ENCODE measurements around the gene NCAPD2. TPM values are rescaled to one million over a fixed set of nuclear protein-coding genes. Genes with fewer than 3 reads are reported as not detected.

NCAPD2 gene
- total and polyA plus RNA-seq, 2 donors (not counting 3 experiments of a cell fraction or from before 2014, with no cell fraction given) = 41.8 to 90.1 TPM

DNA sequence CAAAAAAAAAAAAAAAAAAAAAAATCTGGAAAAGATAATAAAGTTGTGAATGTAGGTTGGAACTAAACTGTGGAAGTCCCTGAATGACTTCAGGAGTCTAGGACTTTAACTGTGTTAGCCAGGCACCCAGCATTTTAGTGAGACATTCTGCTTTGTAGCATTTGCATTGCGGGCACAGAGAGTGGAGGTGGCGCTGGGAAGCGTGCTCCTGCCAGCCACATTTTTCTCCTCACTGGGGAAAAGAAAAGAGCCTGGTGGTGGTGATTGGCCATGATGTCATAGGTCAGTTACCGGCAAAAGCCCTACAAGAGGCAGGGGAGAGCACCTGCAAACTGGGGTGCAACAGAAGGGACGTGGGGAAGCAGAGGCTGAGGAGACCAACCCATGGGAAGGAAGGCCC, 30.7 kb downstream of the NCAPD2 start:
- no TSS peak for BruUV-seq (replicated peaks)
- no peak for FAIRE-seq
- H3K9ac ChIP-seq (replicated peaks; ENCODE audit: extremely low read depth, insufficient read depth, low read length) = no peak overlapping the region
- H3K4me3 ChIP-seq (replicated peaks in 1 of 3; ENCODE audit: insufficient read depth in 1 of 3, low read depth in 1 of 3, low read length in 3 of 3) = no peak overlapping the region
- no peaks in the 10 kb centered on the region for H3K27me3 ChIP-seq (ENCODE audit: control insufficient read depth in 2 of 2, insufficient read depth in 2 of 2, low read length in 2 of 2)
- H3K9me3 ChIP-seq (replicated peaks; ENCODE audit: control insufficient read depth, insufficient read depth, low read length) = no peaks in the 10 kb centered on the region
- intact Hi-C loops (cut with micrococcal nuclease) = no loop called here
- no peaks in the 10 kb centered on the region for H3K4me1 ChIP-seq (ENCODE audit: control insufficient read depth, extremely low read depth, insufficient read depth, low read length)
- dilution Hi-C loops (cut with MboI; ENCODE audit: extremely low pct_ligation_motif_present, low sequenced_read_pairs) = no loop called here
- H2AFZ ChIP-seq (ENCODE audit: low read depth, low read length) = no peak overlapping the region
- no peaks in the 10 kb centered on the region for H3K9me1 ChIP-seq (replicated peaks; ENCODE audit: control insufficient read depth, extremely low read depth, insufficient read depth, low read length)
- peaks cover 35 to 51% of the 10 kb centered on the region in 2 experiments for H3K36me3 ChIP-seq (ENCODE audit: control insufficient read depth in 2 of 2, extremely low read depth in 1 of 2, insufficient read depth in 2 of 2, low read length in 2 of 2)
- DNase-seq (ENCODE audit: low read depth, low spot score) = no peak
- no peak overlapping the region for H3K27ac ChIP-seq (ENCODE audit: insufficient read depth, low read depth, low read length)
- TF ChIP-seq GATA2 (IDR thresholded peaks at IDR 0.05; ENCODE audit: insufficient read depth, insufficient read length, low read depth, low read length) (no peak), MYC (IDR thresholded peaks at IDR 0.05; ENCODE audit: low read depth, low read length) (no peak), FOS (IDR thresholded peaks at IDR 0.05; ENCODE audit: borderline replicate concordance, insufficient read depth, low read length) (no peak)
- TF ChIP-seq, protein P1, sequence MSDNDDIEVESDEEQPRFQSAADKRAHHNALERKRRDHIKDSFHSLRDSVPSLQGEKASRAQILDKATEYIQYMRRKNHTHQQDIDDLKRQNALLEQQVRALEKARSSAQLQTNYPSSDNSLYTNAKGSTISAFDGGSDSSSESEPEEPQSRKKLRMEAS (IDR thresholded peaks at IDR 0.05; ENCODE audit: insufficient read depth, insufficient read length) = no peak
- H3K79me2 ChIP-seq (ENCODE audit: control insufficient read depth, insufficient read depth, low read length) = no peaks in the 10 kb centered on the region
- no peak overlapping the region for H3K4me2 ChIP-seq (ENCODE audit: insufficient read depth, low read length)
- POLR2A ChIA-PET = interaction anchor here (2.4 kb wide), 1 partner anchor 9 kb away, joined by 6 read pairs; the partner anchor contains the start of gene GAPDH
- H4K20me1 ChIP-seq (replicated peaks; ENCODE audit: control insufficient read depth, extremely low read depth, insufficient read depth, low read length) = no peaks in the 10 kb centered on the region
- CTCF ChIA-PET = no interaction called here

DNA sequence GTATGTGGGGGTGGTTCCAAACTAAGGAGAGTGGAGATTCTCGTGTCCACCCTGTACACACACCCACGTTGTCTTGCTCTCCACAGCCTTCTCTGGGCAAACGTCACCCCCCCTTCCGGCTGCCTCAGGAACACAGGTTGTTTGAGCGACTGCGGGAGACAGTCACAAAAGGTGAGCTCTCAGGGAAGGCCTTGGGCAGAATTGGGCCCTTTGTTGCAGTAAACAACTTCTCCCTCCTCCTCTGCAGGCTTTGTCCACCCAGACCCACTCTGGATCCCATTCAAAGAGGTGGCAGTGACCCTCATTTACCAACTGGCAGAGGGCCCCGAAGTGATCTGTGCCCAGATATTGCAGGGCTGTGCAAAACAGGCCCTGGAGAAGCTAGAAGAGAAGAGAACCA, 32.3 kb downstream of the NCAPD2 start:
- H3K9ac ChIP-seq (replicated peaks; ENCODE audit: extremely low read depth, insufficient read depth, low read length) = no peak overlapping the region
- H2AFZ ChIP-seq (ENCODE audit: low read depth, low read length) = no peak overlapping the region
- intact Hi-C loops (cut with micrococcal nuclease) = no loop called here
- no peaks in the 10 kb centered on the region for H3K27me3 ChIP-seq (ENCODE audit: control insufficient read depth in 2 of 2, insufficient read depth in 2 of 2, low read length in 2 of 2)
- no peaks in the 10 kb centered on the region for H3K9me1 ChIP-seq (replicated peaks; ENCODE audit: control insufficient read depth, extremely low read depth, insufficient read depth, low read length)
- POLR2A ChIA-PET = no interaction called here
- H3K4me1 ChIP-seq (ENCODE audit: control insufficient read depth, extremely low read depth, insufficient read depth, low read length) = no peaks in the 10 kb centered on the region
- FAIRE-seq (no peak), DNase-seq (ENCODE audit: low read depth, low spot score) (no peak)
- TF ChIP-seq EZH2 (IDR thresholded peaks at IDR 0.05; ENCODE audit: borderline replicate concordance, low read depth, low read length, severe bottlenecking) (no peak), GATA2 (IDR thresholded peaks at IDR 0.05; ENCODE audit: insufficient read depth, insufficient read length, low read depth, low read length) (no peak), POLR2A (IDR thresholded peaks at IDR 0.05; ENCODE audit: low read depth, low read length) (no peak), POLR2AphosphoS5 (IDR thresholded peaks at IDR 0.05; ENCODE audit: insufficient read depth, low read depth, low read length) (no peak), MYC (IDR thresholded peaks at IDR 0.05; ENCODE audit: low read depth, low read length) (no peak), FOS (IDR thresholded peaks at IDR 0.05; ENCODE audit: borderline replicate concordance, insufficient read depth, low read length) (no peak), JUN (IDR thresholded peaks at IDR 0.05; ENCODE audit: borderline replicate concordance, insufficient read depth, insufficient read length, low read depth) (no peak)
- TF ChIP-seq, protein P2, sequence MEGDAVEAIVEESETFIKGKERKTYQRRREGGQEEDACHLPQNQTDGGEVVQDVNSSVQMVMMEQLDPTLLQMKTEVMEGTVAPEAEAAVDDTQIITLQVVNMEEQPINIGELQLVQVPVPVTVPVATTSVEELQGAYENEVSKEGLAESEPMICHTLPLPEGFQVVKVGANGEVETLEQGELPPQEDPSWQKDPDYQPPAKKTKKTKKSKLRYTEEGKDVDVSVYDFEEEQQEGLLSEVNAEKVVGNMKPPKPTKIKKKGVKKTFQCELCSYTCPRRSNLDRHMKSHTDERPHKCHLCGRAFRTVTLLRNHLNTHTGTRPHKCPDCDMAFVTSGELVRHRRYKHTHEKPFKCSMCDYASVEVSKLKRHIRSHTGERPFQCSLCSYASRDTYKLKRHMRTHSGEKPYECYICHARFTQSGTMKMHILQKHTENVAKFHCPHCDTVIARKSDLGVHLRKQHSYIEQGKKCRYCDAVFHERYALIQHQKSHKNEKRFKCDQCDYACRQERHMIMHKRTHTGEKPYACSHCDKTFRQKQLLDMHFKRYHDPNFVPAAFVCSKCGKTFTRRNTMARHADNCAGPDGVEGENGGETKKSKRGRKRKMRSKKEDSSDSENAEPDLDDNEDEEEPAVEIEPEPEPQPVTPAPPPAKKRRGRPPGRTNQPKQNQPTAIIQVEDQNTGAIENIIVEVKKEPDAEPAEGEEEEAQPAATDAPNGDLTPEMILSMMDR (IDR thresholded peaks at IDR 0.05; ENCODE audit: extremely low read depth in 1 of 2, insufficient read depth in 1 of 2, low read depth in 1 of 2, low read length in 2 of 2) = no peak
- TF ChIP-seq, protein P1 (IDR thresholded peaks at IDR 0.05; ENCODE audit: insufficient read depth, insufficient read length) = no peak
- CTCF ChIA-PET = no interaction called here
- no TSS peak for BruUV-seq (replicated peaks)
- no peak overlapping the region for H3K4me2 ChIP-seq (ENCODE audit: insufficient read depth, low read length)
- no peak overlapping the region for H3K4me3 ChIP-seq (replicated peaks in 1 of 3; ENCODE audit: insufficient read depth in 1 of 3, low read depth in 1 of 3, low read length in 3 of 3)
- no peak overlapping the region for H3K27ac ChIP-seq (ENCODE audit: insufficient read depth, low read depth, low read length)
- no peaks in the 10 kb centered on the region for H3K79me2 ChIP-seq (ENCODE audit: control insufficient read depth, insufficient read depth, low read length)
- peaks cover 40 to 52% of the 10 kb centered on the region in 2 experiments for H3K36me3 ChIP-seq (ENCODE audit: control insufficient read depth in 2 of 2, extremely low read depth in 1 of 2, insufficient read depth in 2 of 2, low read length in 2 of 2)
- H4K20me1 ChIP-seq (replicated peaks; ENCODE audit: control insufficient read depth, extremely low read depth, insufficient read depth, low read length) = no peaks in the 10 kb centered on the region
- no peaks in the 10 kb centered on the region for H3K9me3 ChIP-seq (replicated peaks; ENCODE audit: control insufficient read depth, insufficient read depth, low read length)
- dilution Hi-C loops (cut with MboI; ENCODE audit: extremely low pct_ligation_motif_present, low sequenced_read_pairs) = no loop called here

All from endothelial cell of umbilical vein (primary cell).